OCI-LY3 (cell line): Measurements from ENCODE around the gene EFCAB10.

Experiments
- CTCF ChIP-seq: fragments of 200-600, 300-600 bp; sonication (generic); IDR thresholded peaks from 2 replicates; pipeline ENCODE4 v1.5.1; 2014; ENCODE audit warnings: antibody characterized with exemption, low read length, low read depth
- EZH2phosphoT487 ChIP-seq: fragments of 200-600 bp; shearing (Covaris generic); IDR thresholded peaks from 2 replicates; pipeline ENCODE4 v1.6.1; 2018; ENCODE audit warnings: antibody characterized with exemption, mixed run types, low read depth

DNA sequence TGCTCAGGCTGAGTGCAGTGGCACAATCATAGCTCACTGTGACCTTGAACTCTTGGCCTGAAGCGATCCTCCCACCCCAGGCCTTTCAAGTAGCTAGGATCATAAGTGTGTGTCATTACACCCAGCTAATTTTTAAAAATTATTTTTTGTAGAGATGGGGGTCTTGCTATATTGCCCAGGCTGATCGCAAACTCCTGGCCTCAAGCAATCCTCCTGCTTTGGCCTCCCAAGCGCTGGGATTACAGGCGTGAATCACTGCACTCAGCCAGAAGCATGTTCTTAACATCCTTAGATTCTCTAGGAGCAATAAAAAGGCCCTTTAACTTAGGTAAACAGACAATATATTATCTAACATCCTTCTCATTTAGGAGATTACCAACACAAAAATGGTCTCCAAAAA is 38.3 kb upstream of the EFCAB10 start:
- TF ChIP-seq CTCF (no peak), EZH2phosphoT487 (no peak)
